ENCODE results near the gene SIGLEC14. TPM values are rescaled to one million over a fixed set of nuclear protein-coding genes. Genes with fewer than 3 reads are reported as not detected.

The SIGLEC14 gene
- 0.12 TPM in 1 of 5 replicates, not detected in the others for total RNA-seq (2022; extraction: Qiagen RNA extraction; ENCODE audit: low read depth)

DNA sequence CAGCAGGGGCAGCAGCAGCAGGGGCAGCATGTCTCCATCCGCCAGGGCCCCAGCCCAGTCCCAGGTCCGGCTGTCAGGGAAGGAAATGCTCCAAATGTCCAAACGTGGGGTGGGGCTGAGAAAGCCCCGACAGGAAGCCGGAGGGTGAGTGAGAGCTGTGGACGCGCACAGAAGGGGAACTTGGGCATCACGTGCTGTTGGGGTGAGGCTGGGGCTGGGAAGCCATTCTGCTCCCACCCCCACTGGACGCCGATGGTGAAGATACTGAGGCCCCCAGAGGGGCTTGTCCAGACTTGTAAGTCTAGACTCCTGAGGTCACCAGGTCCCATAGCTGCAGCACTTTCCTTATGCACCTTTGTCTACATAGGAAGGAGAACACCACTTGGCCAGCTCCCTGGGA is at the start of gene SIGLEC14:
Gene SIGLEC14, minus strand, starts transcription at position 96 of the 400 bp plus-strand sequence. Its CDS starts 66 bp downstream, at position 30.

GRCh38 chr19:51693260-51693659 is 46.6 kb upstream of the SIGLEC14 start, which contains the start of gene SPACA6:
Gene SPACA6 (plus strand): TSS chr19:51693330. CDS start chr19:51693527, 197 bp downstream.

GRCh38 chr19:51630315-51630714 is 16.3 kb downstream of the SIGLEC14 start, which contains the start of gene SIGLEC5:
Gene SIGLEC5 (minus strand): TSS chr19:51630401. CDS start chr19:51630335, 66 bp downstream.

Other genes starting within 250 kb of the SIGLEC14 start
- gene SIGLEC10, start 229.2 kb downstream of the SIGLEC14 start, total RNA-seq (2022; extraction: Qiagen RNA extraction; ENCODE audit: low read depth): not detected in 5 replicates
- gene SIGLEC8, start 188.4 kb downstream of the SIGLEC14 start, total RNA-seq (2022; extraction: Qiagen RNA extraction; ENCODE audit: low read depth): not detected in 5 replicates
- not detected in 5 replicates for gene CEACAM18, start 168.3 kb downstream of the SIGLEC14 start, total RNA-seq (2022; extraction: Qiagen RNA extraction; ENCODE audit: low read depth)
- gene SIGLEC12, start 145.0 kb downstream of the SIGLEC14 start, total RNA-seq (2022; extraction: Qiagen RNA extraction; ENCODE audit: low read depth): not detected in 5 replicates
- gene SIGLEC6, start 115.2 kb downstream of the SIGLEC14 start, total RNA-seq (2022; extraction: Qiagen RNA extraction; ENCODE audit: low read depth): not detected in 5 replicates
- gene ZNF175, start 75.5 kb downstream of the SIGLEC14 start, total RNA-seq (2022; extraction: Qiagen RNA extraction; ENCODE audit: low read depth): 2.6 to 5.5 TPM (median 4.4 TPM) in 5 replicates
- not detected in 5 replicates for gene SIGLEC5, start 16.4 kb downstream of the SIGLEC14 start, total RNA-seq (2022; extraction: Qiagen RNA extraction; ENCODE audit: low read depth)
- 7.6 to 19.2 TPM (median 13.6 TPM) in 5 replicates for gene SPACA6, start 46.5 kb upstream of the SIGLEC14 start, total RNA-seq (2022; extraction: Qiagen RNA extraction; ENCODE audit: low read depth)
- not detected in 5 replicates for gene HAS1, start 77.2 kb upstream of the SIGLEC14 start, total RNA-seq (2022; extraction: Qiagen RNA extraction; ENCODE audit: low read depth)
- 0.08 to 0.14 TPM (median 0.08 TPM) in 3 of 5 replicates, not detected in the others for gene FPR1, start 105.1 kb upstream of the SIGLEC14 start, total RNA-seq (2022; extraction: Qiagen RNA extraction; ENCODE audit: low read depth)
- gene FPR2, start 114.4 kb upstream of the SIGLEC14 start, total RNA-seq (2022; extraction: Qiagen RNA extraction; ENCODE audit: low read depth): not detected in 5 replicates
- gene FPR3, start 148.3 kb upstream of the SIGLEC14 start, total RNA-seq (2022; extraction: Qiagen RNA extraction; ENCODE audit: low read depth): not detected in 5 replicates
- 0.06 to 0.13 TPM in 2 of 5 replicates, not detected in the others for gene ZNF577, start 241.1 kb upstream of the SIGLEC14 start, total RNA-seq (2022; extraction: Qiagen RNA extraction; ENCODE audit: low read depth)

Measured in A549 treated with ZK216348 at 1 μM for 4 hours (cell line).